ENCODE results near the gene BACE2.
"Not testable (repeated sequence)": the region's sequence is repeated elsewhere in the genome, so short reads cannot be mapped to it uniquely, and the experiment has no call there.

BACE2 gene

GRCh38 chr21:41240040-41240439, 72.1 kb downstream of the BACE2 start:
- DNase-seq (ENCODE audit: low read depth): no peak

GRCh38 chr21:41241341-41241740, 73.4 kb downstream of the BACE2 start:
- no peak for DNase-seq (ENCODE audit: low read depth)

GRCh38 chr21:41242238-41242829, 74.4 kb downstream of the BACE2 start:
- no peak for DNase-seq (ENCODE audit: low read depth)

- no peak for DNase-seq (ENCODE audit: low read depth)
These were observed 75.1 kb downstream of the BACE2 start for GRCh38 chr21:41243107-41243506.

GRCh38 chr21:41244266-41244880, 76.4 kb downstream of the BACE2 start:
- not testable (repeated sequence) for DNase-seq (ENCODE audit: low read depth)

- no peak for DNase-seq (ENCODE audit: low read depth)
These were observed 77.7 kb downstream of the BACE2 start for GRCh38 chr21:41245509-41246135.

- no peak for DNase-seq (ENCODE audit: low read depth)
These were observed 78.8 kb downstream of the BACE2 start for GRCh38 chr21:41246808-41247207.

GRCh38 chr21:41247561-41248545, 79.9 kb downstream of the BACE2 start:
- no peak for DNase-seq (ENCODE audit: low read depth)

- DNase-seq (ENCODE audit: low read depth): no peak
These were observed 81.5 kb downstream of the BACE2 start for GRCh38 chr21:41249476-41249875.

GRCh38 chr21:41250519-41250918, 82.6 kb downstream of the BACE2 start:
- no peak for DNase-seq (ENCODE audit: low read depth)

- no peak for DNase-seq (ENCODE audit: low read depth)
These were observed 84.1 kb downstream of the BACE2 start for GRCh38 chr21:41251961-41252642.

- no peak for DNase-seq (ENCODE audit: low read depth)
These were observed 86.2 kb downstream of the BACE2 start for GRCh38 chr21:41254090-41254700.

- no peak for DNase-seq (ENCODE audit: low read depth)
These were observed 87.2 kb downstream of the BACE2 start for GRCh38 chr21:41255190-41255589.

GRCh38 chr21:41256231-41256630, 88.3 kb downstream of the BACE2 start:
- not testable (repeated sequence) for DNase-seq (ENCODE audit: low read depth)

GRCh38 chr21:41256771-41257702, 89.1 kb downstream of the BACE2 start:
- no peak for DNase-seq (ENCODE audit: low read depth)

GRCh38 chr21:41258617-41259016, 90.7 kb downstream of the BACE2 start:
- no peak for DNase-seq (ENCODE audit: low read depth)

- DNase-seq (ENCODE audit: low read depth): no peak
These were observed 92.5 kb downstream of the BACE2 start for GRCh38 chr21:41260428-41260827.

GRCh38 chr21:41267346-41267745, 99.4 kb downstream of the BACE2 start:
- no peak for DNase-seq (ENCODE audit: low read depth)

GRCh38 chr21:41269535-41269934, 101.6 kb downstream of the BACE2 start:
- DNase-seq (ENCODE audit: low read depth): no peak

GRCh38 chr21:41277196-41277595, 109.2 kb downstream of the BACE2 start:
- DNase-seq (ENCODE audit: low read depth): no peak

Measured in T-helper 22 cell (primary cell).